ENCODE results near the gene MRPL27.

DNA sequence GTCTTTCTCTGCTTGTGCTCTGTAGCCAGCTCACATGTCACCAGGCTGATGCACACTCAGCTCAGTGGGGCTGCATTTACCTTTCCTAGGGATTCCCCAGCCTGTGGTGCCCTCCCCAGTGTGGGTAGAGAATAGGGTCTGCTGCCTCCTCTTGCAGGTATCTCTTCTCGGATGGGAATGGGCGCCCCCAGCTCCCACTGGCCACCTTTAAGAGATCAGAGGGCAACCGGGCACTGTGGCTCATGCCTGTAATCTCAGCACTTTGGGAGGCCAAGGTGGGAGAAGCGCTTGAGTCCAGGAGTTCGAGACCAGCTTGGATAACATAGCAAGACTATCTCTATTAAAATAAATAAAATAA is 23.8 kb downstream of the MRPL27 start:
- TF ChIP-seq, protein P1, sequence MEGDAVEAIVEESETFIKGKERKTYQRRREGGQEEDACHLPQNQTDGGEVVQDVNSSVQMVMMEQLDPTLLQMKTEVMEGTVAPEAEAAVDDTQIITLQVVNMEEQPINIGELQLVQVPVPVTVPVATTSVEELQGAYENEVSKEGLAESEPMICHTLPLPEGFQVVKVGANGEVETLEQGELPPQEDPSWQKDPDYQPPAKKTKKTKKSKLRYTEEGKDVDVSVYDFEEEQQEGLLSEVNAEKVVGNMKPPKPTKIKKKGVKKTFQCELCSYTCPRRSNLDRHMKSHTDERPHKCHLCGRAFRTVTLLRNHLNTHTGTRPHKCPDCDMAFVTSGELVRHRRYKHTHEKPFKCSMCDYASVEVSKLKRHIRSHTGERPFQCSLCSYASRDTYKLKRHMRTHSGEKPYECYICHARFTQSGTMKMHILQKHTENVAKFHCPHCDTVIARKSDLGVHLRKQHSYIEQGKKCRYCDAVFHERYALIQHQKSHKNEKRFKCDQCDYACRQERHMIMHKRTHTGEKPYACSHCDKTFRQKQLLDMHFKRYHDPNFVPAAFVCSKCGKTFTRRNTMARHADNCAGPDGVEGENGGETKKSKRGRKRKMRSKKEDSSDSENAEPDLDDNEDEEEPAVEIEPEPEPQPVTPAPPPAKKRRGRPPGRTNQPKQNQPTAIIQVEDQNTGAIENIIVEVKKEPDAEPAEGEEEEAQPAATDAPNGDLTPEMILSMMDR (conservative IDR thresholded peaks at IDR 0.05; ENCODE audit: low read length) = no peak
- TF ChIP-seq EZH2phosphoT487 (IDR thresholded peaks at IDR 0.05; ENCODE audit: borderline replicate concordance, low read depth, low read length) = no peak

All from OCI-LY7 (cell line).